ENCODE results near the gene TTC28.

DNA sequence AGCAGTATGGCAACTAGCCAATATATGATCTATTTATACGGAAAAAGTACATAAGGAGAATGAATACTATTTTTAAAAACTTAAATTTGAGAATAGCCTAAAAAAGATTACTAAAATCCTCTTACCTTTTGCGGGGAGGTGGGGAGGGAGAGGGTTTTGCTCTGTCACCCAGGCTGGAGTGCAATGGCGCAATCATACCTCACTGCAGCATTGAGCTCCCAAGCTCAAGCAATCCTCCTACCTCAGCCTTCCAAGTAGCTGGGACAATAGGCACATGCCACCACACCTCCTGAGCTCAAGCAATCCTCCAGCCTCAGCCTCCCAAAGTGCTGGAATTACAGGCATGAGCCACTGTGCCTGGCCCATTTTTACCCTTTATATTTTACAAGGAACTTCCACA lies 82.0 kb downstream of the TTC28 start:
- TF ChIP-seq POLR2A (IDR thresholded peaks at IDR 0.05): no peak
- TF ChIP-seq, protein P1, sequence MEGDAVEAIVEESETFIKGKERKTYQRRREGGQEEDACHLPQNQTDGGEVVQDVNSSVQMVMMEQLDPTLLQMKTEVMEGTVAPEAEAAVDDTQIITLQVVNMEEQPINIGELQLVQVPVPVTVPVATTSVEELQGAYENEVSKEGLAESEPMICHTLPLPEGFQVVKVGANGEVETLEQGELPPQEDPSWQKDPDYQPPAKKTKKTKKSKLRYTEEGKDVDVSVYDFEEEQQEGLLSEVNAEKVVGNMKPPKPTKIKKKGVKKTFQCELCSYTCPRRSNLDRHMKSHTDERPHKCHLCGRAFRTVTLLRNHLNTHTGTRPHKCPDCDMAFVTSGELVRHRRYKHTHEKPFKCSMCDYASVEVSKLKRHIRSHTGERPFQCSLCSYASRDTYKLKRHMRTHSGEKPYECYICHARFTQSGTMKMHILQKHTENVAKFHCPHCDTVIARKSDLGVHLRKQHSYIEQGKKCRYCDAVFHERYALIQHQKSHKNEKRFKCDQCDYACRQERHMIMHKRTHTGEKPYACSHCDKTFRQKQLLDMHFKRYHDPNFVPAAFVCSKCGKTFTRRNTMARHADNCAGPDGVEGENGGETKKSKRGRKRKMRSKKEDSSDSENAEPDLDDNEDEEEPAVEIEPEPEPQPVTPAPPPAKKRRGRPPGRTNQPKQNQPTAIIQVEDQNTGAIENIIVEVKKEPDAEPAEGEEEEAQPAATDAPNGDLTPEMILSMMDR (IDR thresholded peaks at IDR 0.05): no peak

All from gastroesophageal sphincter (tissue), 3 donors.